ENCODE results near the gene ACTN2.

DNA sequence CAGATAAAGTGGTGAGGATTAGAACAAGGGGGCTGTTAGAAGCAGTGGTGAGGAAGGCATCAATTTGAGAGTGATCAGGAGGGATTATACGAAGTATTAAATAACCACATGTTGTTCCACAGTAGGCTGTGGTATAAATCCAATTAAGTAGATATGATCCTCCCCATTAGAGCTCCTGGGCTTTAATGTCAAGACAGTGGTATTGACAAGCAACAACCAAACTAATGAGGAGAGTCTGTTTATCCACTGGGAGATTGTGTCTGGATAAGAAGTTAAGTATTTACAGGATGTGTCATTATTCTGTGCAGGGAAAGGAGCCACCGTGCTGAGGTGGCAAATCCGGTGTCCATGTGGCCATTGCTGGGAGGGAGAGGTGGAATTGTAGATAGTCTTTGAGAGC is 5.8 kb downstream of the ACTN2 start:
- TF ChIP-seq, protein P1, sequence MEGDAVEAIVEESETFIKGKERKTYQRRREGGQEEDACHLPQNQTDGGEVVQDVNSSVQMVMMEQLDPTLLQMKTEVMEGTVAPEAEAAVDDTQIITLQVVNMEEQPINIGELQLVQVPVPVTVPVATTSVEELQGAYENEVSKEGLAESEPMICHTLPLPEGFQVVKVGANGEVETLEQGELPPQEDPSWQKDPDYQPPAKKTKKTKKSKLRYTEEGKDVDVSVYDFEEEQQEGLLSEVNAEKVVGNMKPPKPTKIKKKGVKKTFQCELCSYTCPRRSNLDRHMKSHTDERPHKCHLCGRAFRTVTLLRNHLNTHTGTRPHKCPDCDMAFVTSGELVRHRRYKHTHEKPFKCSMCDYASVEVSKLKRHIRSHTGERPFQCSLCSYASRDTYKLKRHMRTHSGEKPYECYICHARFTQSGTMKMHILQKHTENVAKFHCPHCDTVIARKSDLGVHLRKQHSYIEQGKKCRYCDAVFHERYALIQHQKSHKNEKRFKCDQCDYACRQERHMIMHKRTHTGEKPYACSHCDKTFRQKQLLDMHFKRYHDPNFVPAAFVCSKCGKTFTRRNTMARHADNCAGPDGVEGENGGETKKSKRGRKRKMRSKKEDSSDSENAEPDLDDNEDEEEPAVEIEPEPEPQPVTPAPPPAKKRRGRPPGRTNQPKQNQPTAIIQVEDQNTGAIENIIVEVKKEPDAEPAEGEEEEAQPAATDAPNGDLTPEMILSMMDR (IDR thresholded peaks at IDR 0.05; ENCODE audit: poor library complexity): no peak
- TF ChIP-seq EZH2 (IDR thresholded peaks at IDR 0.05; ENCODE audit: borderline replicate concordance) (no peak), EZH2phosphoT487 (IDR thresholded peaks at IDR 0.05; ENCODE audit: low read depth, severe bottlenecking, unreplicated experiment) (no peak)

Measured in hepatocyte (in vitro differentiated cells).